GM10266 (cell line): ENCODE results near the gene SEMA4C.

Source experiments
- DNase-seq: peaks from one replicate; pipeline ENCODE4 v3.0.0; 2012; ENCODE audit errors: extremely low spot score
- CTCF ChIP-seq: IDR thresholded peaks from 2 replicates; pipeline ENCODE4 v1.5.1; 2012; ENCODE audit warnings: mild to moderate bottlenecking, low read depth; ENCODE audit not compliant: control insufficient read depth, insufficient read depth; ENCODE audit errors: missing control alignments

SEMA4C gene

GRCh38 chr2:96914332-96914731 lies 44.5 kb upstream of the SEMA4C start:
- DNase-seq, result no peak
- no peak for TF ChIP-seq CTCF

GRCh38 chr2:96913398-96914202 lies 43.7 kb upstream of the SEMA4C start:
- DNase-seq, result no peak
- TF ChIP-seq CTCF, result no peak

- no peak for TF ChIP-seq CTCF
- no peak for DNase-seq
Measured at GRCh38 chr2:96913117-96913397, 43.2 kb upstream of the SEMA4C start.

GRCh38 chr2:96912346-96913116 lies 42.7 kb upstream of the SEMA4C start:
- no peak for TF ChIP-seq CTCF
- DNase-seq, result no peak

DNA sequence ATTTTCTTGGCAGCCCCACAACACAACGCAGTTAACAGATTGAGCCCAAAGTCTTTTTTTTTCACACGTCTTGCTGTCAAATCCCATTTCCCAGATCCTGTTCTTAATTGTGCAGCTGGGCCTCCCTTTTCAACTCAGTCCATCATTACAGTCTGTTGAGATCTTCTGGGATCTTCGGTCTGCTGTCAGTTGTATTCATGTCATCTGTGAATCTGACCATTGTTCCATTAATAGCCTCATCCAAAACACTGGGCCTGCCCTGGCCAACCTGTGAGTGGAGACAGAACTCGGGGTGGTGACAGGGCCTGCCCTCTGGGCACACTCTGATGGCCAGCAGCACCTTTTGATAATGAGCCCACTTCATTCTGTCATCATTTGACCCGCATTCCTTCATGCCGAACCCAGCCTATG lies 39.7 kb upstream of the SEMA4C start:
- no peak for DNase-seq
- TF ChIP-seq CTCF, result no peak

DNA sequence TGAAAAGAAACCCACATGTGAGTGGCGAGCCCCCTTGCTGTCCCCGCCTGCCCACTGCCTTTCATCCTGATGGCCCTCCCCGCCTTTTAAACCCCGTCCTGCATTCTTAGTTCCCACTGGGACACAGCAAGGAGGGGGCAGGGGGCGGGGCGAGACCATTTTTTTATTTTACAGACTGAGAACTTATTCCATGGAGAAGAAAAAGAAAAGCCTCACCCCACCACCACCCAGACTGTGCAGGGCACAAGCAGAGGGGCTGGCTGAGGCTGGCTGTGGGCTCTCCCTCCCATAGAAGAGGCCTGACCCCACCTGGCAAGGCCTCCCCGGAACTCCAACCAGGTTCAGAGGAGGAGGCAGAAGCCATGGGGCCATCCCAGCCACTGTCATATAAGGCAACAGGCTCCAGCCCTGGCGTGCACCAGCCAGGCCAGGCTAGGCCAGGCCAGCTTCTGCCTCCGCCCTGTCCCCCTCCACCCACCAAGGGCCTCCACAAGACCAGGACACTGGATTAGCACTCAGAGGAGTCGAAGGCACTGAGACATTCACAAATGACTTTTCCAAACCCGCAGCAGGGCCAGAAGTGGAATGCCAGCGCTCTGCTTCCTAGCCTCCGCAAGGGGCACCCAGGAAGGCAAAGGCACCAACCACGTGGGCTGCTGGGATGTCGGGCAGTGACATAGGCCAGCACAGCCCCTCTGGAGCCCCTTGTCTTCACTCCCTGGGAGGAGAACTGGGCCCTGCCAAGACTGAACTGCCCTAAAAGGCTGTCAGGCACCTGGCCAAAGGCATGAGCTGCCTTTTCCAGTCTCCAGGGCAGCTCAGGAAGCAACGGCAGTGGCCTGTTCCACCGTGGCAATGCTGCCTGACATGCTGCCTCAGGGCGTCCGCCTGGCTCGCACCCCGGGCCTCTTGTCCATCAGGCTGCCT lies 37.5 kb upstream of the SEMA4C start:
- TF ChIP-seq CTCF, result no peak
- DNase-seq, result no peak
